ENCODE results near the gene TRMT1. TPM values are rescaled to one million over a fixed set of nuclear protein-coding genes. Genes with fewer than 3 reads are reported as not detected.

TRMT1 gene
- total and polyA plus RNA-seq, 2 experiments from 2014 or later: 88.6 to 90.1 TPM

- Histone ChIP-seq H3K4me3 (no peak overlapping the region), H4K20me1 (replicated peaks; ENCODE audit: insufficient read depth) (no peaks in the 10 kb centered on the region), H3K79me2 (replicated peaks; ENCODE audit: insufficient read depth) (no peaks in the 10 kb centered on the region), H3K9me2 (ENCODE audit: insufficient read depth) (no peaks in the 10 kb centered on the region), H3F3A (replicated peaks; ENCODE audit: low read depth) (no peaks in the 10 kb centered on the region), H3K4me2 (no peak overlapping the region), H3K4me1 (ENCODE audit: insufficient read depth) (peaks cover 6% of the 10 kb centered on the region), H3K27me3 (ENCODE audit: insufficient read depth) (0 out of 2 replicates have a peak, but pooled peaks cover 8% of the 10 kb centered on the region), H3K36me3 (ENCODE audit: insufficient read depth) (no peaks in the 10 kb centered on the region), H3K27ac (ENCODE audit: low read depth) (no peak overlapping the region), H2AFZ (no peak overlapping the region)
- no peaks in the 10 kb centered on the region for H3K9me3 Mint-ChIP-seq
- DNase-seq (ENCODE audit: low spot score): no peak
- no peak overlapping the region for H3K4me3 Mint-ChIP-seq
- no peak for TF ChIP-seq EZH2 (IDR thresholded peaks at IDR 0.05; ENCODE audit: low read depth, unreplicated experiment)
- peak in 1 of 2 experiments; percentile 21; a peak in 1 of 4 replicates for TF ChIP-seq CTCF (conservative IDR thresholded peaks at IDR 0.05; ENCODE audit: low read depth in 2 of 2)
- peaks cover 21% of the 10 kb centered on the region for H3K27me3 Mint-ChIP-seq (ENCODE audit: insufficient read depth, low read depth, poor library complexity)
- no peak for ATAC-seq
- peaks cover 7% of the 10 kb centered on the region for H3K4me1 Mint-ChIP-seq
- H3K27ac Mint-ChIP-seq: no peak overlapping the region
- no peaks in the 10 kb centered on the region for H3K36me3 Mint-ChIP-seq (ENCODE audit: low read depth)
These were observed 44.2 kb downstream of the TRMT1 start for GRCh38 chr19:13072188-13072908.

GRCh38 chr19:13071444-13072187 is 44.9 kb downstream of the TRMT1 start:
- H3K4me1 ChIP-seq (ENCODE audit: insufficient read depth): no peaks in the 10 kb centered on the region
- TF ChIP-seq ZNF114 (CRISPR knock-in tag; IDR thresholded peaks at IDR 0.05) (no peak), ZNF331 (CRISPR knock-in tag; IDR thresholded peaks at IDR 0.05; ENCODE audit: low read depth) (no peak)
- DNase-seq (ENCODE audit: low spot score): no peak
- no peaks in the 10 kb centered on the region for H4K20me1 ChIP-seq (replicated peaks; ENCODE audit: insufficient read depth)
- Mint-ChIP-seq H3K27me3 (ENCODE audit: insufficient read depth, low read depth, poor library complexity) (peaks cover 18% of the 10 kb centered on the region), H3K9me3 (no peaks in the 10 kb centered on the region), H3K36me3 (ENCODE audit: low read depth) (no peaks in the 10 kb centered on the region), H3K4me1 (peaks cover 3% of the 10 kb centered on the region; the same call in 2 of the 3 replicates), H3K27ac (no peak overlapping the region), H3K4me3 (no peak overlapping the region)
- H3K36me3 ChIP-seq (ENCODE audit: insufficient read depth): no peaks in the 10 kb centered on the region
- H2AFZ ChIP-seq: no peak overlapping the region
- no peak for ATAC-seq
- no peak overlapping the region for H3K4me3 ChIP-seq
- no peak overlapping the region for H3K4me2 ChIP-seq
- H3F3A ChIP-seq (replicated peaks; ENCODE audit: low read depth): no peaks in the 10 kb centered on the region
- no peak overlapping the region for H3K27ac ChIP-seq (ENCODE audit: low read depth)
- no peaks in the 10 kb centered on the region for H3K9me2 ChIP-seq (ENCODE audit: insufficient read depth)
- no peaks in the 10 kb centered on the region for H3K79me2 ChIP-seq (replicated peaks; ENCODE audit: insufficient read depth)
- 0 out of 2 replicates have a peak, but pooled peaks cover 7% of the 10 kb centered on the region for H3K27me3 ChIP-seq (ENCODE audit: insufficient read depth)

- no peaks in the 10 kb centered on the region for H3K9me2 ChIP-seq (ENCODE audit: insufficient read depth)
- H2AFZ ChIP-seq: peak overlapping the region; percentile 92
- DNase-seq (ENCODE audit: low spot score): no peak
- H3K4me3 ChIP-seq: no peak overlapping the region
- no peaks in the 10 kb centered on the region for H4K20me1 ChIP-seq (replicated peaks; ENCODE audit: insufficient read depth)
- Mint-ChIP-seq H3K4me3 (no peak overlapping the region), H3K9me3 (no peaks in the 10 kb centered on the region), H3K27me3 (ENCODE audit: insufficient read depth, low read depth, poor library complexity) (peaks cover 16% of the 10 kb centered on the region), H3K27ac (no peak overlapping the region), H3K4me1 (no peaks in the 10 kb centered on the region; the same call in 2 of the 3 replicates), H3K36me3 (ENCODE audit: low read depth) (no peaks in the 10 kb centered on the region)
- H3K27ac ChIP-seq (ENCODE audit: low read depth): no peak overlapping the region
- TF ChIP-seq EZH2phosphoT487 (IDR thresholded peaks at IDR 0.05; ENCODE audit: unreplicated experiment) (no peak), ZNF114 (CRISPR knock-in tag; IDR thresholded peaks at IDR 0.05) (no peak), STAT1 (IDR thresholded peaks at IDR 0.05; ENCODE audit: unreplicated experiment) (no peak), REST (IDR thresholded peaks at IDR 0.05; ENCODE audit: unreplicated experiment) (no peak), JUNB (IDR thresholded peaks at IDR 0.05; ENCODE audit: unreplicated experiment) (no peak)
- no peaks in the 10 kb centered on the region for H3K27me3 ChIP-seq (ENCODE audit: insufficient read depth)
- H3K36me3 ChIP-seq (ENCODE audit: insufficient read depth): no peaks in the 10 kb centered on the region
- ATAC-seq: no peak
- H3K4me2 ChIP-seq: no peak overlapping the region
- no peaks in the 10 kb centered on the region for H3K4me1 ChIP-seq (ENCODE audit: insufficient read depth)
- H3K79me2 ChIP-seq (replicated peaks; ENCODE audit: insufficient read depth): no peaks in the 10 kb centered on the region
- H3F3A ChIP-seq (replicated peaks; ENCODE audit: low read depth): no peaks in the 10 kb centered on the region
These were observed 46.0 kb downstream of the TRMT1 start for GRCh38 chr19:13070425-13071140.

Data from GM23338 (cell line).